ENCODE results near the gene TMEM35B.

DNA sequence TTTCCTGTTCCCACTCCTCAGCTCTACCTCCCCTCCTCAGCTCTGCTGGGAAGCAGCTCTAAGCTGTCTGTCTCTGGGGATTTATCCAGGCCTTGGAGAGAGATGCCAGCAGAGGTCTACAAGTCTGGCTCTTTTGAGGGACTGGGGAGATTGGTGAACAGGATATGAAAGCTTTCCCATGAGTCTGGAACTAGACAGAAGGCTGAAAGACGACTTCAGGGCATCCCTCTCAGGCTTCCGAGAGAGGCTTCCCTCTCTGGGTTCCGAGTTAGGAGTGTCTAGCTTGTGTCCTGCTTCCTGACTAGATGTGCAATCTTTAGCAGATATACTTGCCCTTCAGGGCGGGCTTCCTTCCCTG lies 733 bp downstream of the TMEM35B start:
- TF ChIP-seq, protein P1, sequence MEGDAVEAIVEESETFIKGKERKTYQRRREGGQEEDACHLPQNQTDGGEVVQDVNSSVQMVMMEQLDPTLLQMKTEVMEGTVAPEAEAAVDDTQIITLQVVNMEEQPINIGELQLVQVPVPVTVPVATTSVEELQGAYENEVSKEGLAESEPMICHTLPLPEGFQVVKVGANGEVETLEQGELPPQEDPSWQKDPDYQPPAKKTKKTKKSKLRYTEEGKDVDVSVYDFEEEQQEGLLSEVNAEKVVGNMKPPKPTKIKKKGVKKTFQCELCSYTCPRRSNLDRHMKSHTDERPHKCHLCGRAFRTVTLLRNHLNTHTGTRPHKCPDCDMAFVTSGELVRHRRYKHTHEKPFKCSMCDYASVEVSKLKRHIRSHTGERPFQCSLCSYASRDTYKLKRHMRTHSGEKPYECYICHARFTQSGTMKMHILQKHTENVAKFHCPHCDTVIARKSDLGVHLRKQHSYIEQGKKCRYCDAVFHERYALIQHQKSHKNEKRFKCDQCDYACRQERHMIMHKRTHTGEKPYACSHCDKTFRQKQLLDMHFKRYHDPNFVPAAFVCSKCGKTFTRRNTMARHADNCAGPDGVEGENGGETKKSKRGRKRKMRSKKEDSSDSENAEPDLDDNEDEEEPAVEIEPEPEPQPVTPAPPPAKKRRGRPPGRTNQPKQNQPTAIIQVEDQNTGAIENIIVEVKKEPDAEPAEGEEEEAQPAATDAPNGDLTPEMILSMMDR (IDR thresholded peaks at IDR 0.05), result no peak
- no peak for TF ChIP-seq POLR2AphosphoS5 (IDR thresholded peaks at IDR 0.05)

All from gastroesophageal sphincter (tissue), 3 donors.